GM21786 (cell line): Measurements from ENCODE around the gene PRUNE1.
A peak's percentile ranks its signal among the peaks of the same experiment; 100 is the strongest.

Source experiments
- ATAC-seq: cut with Tn5 transposase; IDR thresholded peaks from one replicate; pipeline ENCODE4 v1.9.1; 2021; ENCODE audit not compliant: unreplicated experiment

PRUNE1 gene

DNA sequence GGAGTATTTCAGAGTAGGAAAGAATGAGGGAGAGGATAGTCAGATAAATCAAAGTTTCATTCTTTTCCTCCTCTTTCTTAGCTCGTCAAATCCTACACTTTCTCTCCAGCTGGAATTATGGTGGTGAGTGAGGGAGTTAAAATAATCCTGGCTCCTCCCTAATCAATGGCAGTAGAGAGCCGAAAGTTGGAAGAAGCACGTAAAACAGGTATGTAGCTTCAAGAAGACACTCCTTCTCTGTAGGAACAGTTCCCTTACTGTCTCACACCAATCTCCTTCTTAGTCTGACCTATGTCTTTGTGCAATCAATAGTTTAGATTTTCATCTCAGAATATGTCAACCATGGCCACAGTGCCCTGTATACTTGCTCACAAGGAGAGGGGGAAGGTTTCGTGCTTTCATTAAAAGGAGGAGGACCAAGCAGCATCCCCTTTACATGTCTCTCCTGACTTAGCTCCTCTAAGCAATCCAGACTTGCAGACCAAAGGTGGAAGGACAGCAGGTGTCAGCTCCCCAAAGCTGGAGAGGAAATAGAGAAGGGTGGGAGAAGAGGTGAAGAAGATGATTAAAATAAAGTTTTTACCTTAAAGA lies 2.4 kb upstream of the PRUNE1 start:
- ATAC-seq: no peak

DNA sequence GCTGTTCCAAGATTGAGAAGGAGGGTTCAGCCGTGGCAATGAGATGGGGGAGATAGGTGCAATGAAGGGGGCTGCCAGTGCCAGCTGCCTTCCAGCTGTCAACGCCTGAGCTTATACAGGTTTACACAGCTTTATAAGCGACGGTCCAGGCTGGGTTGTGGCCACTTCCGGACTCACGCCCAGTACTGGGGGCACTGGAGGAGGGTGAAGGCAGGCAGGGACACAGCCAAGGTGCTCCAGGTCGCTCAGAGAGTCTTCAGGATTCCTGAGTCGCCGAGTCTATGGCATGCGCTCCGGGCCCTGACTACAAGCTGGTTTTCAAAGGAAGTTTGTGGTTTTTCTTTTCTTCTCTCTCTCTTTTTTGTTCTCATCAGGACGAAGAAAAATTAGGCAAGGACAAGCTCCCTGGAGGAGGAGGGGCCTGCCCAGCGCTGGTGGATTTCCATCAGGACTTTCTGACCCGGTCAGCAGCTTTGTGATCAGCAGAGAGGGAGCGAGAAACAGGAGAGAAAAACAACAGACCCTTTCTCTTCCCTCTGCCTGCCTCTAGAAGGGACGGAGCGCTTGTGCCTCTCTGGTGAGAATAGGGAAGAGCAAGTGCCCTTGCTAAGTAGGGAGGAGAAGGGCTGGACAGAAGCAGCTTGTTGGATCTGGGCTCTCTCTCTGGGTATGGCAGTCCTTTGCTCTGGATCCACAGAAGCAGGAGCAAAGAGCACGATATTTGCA lies 1.8 kb upstream of the PRUNE1 start, which contains the start of gene MINDY1:
MINDY1 (minus strand) TSS at position 576 of the 726 bp plus-strand sequence. CDS start 4,285 bp downstream, outside the sequence.
- peak; percentile 41 for ATAC-seq

DNA sequence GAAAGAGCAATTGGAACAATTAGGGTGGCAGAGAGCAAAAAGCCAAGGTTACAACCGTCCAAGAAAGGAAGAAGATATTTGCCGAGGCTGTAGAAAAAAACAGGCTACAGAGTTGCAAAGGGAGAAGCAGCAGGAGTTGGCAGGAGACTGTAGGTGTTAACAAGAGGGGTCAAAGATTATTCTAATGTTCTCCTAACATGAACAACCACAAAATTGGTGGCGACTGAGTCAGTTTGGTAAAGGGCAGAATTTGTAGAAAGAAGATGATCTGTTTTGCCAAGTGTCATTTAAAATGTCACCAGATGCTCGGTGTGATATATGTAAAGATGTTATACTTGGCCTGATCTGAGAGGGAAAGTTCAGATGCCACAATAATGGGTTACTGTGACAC lies 401 bp upstream of the PRUNE1 start:
- ATAC-seq: no peak

DNA sequence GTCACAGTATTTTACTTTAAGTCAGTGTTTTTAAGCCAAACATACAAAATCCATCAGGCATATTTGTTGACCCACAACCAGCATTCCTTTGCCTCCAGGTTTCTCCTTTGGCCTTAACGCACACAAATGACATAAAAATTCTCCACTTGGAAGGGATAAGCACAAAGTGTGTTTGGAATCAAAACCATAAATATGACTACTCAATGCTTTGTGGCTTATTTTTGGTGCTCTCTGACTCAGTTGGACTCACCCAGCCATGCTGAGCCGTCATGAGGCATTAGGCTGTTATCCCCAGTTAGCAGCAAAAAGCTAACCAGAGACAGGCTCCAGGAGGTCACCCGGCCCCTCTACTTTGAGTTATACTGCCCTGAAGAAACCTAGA lies 948 bp downstream of the PRUNE1 start:
- no peak for ATAC-seq

DNA sequence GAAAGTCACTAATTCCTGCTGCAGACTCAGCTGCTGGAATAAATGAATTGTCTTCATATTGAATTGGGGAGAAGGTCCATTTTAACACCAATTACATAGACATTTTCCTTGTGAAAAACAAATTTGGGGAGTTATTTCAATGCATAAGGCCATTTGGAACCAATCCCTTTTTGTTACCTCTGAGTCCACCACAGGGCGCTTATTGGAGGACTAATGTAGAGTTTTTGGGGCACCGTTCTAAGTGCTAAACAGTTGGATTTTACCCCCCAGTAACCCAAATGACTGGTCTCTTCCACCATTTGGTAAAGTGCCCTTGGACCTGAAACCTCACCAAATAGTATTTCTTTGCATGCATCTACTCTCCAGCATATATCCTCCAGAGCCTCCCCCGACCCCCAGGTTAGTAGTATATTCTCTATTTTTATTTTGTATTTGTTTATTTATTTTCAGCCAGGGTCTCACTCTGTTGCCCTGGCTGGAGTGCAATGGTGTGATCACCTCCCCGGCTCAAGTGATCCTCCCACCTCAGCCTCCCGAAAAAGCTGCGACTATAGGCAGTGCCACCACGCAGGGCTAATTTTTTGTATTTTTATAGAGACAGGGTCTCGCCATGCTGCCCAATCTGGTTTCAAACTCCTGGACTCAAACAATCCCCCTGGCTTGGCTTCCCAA lies 1.6 kb downstream of the PRUNE1 start:
- no peak for ATAC-seq

DNA sequence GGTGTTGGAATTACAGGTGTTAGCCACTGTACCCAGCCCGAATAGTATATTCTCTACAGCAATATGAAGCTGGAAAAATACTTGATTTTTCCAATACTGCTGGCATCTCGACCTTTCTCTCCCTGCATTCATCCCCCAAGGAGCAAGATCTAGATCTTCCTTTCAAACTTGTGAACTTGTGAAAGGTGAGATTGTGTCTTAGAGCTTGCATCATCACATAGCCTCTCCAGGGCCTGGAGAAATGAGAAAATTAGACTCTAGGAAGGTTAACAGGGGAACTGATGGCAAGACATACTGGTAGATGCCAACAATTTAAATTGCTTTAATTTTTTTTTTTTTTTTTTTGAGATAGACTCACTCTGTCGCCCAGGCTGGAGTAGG lies 2.1 kb downstream of the PRUNE1 start:
- no peak for ATAC-seq

DNA sequence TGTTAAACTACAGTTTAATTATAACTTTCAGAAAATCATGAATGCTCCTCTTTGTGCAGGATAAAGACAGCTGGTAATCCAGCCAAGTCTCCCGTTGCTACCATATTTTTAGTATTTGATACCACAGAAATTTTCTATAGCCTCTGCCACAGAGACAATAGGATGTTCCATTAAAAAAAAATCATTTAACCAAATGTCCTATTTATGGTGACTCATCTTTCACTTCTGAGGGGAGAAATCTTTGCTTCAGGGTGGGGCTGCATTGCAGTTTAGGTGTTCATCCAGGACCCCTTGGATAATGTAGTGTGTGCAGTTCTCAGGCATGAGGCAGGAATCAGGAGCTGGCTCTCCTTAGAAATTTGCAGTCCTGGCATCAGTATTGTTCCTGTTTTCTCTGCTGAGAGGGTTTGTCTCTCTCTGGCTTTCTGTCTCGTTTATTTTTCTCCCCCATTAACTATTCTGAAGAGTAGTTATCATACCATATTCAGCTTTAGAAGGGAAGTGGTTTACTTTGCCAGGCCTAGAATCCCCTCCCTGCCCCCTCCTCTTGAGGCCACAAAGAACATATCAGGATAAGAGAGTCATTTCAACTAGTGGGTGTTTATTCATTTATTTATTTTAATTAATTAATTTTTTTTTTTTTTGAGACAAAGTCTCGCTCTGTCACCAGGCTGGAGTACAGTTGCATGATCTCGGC lies 3.1 kb downstream of the PRUNE1 start:
- ATAC-seq: no peak

DNA sequence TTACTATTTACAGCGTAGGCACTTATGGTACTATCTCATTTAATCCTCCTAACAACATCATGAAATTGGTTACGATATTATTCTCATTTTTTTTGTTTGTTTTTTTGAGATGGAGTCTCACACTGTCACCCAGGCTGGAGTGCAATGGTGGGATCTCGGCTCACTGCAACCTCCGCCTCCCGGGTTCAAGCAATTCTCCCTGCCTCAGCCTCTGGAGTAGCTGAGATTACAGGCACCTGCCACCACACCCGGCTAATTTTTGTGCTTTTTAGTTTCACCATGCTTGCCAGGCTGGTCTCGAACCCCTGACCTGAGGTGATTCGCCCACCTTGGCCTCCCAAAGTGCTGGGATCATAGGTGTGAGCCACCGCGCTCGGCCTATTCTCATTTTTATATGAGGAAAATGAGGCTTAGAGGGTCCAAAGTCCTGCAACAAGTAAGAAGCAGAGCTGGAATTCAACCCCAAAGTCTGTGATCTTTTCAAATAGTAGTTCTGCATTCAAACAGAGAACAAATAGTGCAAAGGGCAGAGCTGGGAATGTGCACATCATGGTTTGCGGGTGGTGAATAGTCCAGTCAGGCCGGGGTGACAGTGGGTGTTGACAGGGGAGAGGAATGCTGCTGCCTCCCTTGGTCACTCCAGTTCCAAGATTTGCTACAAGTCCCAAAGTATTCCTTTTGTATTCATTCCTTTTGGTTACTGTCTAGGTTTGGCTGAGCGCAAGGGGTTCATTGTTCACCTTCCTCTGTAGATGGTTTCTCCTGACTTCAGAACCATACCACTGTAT lies 4.6 kb downstream of the PRUNE1 start:
- ATAC-seq: no peak

DNA sequence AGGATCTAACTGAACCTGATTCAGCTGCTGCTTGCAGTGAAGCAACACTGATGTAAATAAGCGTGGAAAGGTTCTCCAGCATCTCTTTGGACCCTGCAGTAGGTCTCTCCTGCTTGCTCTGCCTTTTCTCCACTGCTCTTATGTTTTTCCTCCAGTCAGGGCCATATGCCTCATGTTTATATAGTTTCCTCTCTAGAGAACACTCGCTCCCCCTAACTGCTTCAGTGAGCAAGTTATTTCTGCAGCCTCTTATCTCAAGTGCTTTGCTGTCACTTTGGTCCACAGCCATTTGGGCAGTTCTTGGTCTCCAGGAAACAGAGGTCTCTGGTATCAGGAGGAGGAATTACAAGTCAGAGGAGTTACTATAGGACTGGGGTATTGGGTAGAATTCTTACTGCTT lies 5.3 kb downstream of the PRUNE1 start:
- no peak for ATAC-seq

DNA sequence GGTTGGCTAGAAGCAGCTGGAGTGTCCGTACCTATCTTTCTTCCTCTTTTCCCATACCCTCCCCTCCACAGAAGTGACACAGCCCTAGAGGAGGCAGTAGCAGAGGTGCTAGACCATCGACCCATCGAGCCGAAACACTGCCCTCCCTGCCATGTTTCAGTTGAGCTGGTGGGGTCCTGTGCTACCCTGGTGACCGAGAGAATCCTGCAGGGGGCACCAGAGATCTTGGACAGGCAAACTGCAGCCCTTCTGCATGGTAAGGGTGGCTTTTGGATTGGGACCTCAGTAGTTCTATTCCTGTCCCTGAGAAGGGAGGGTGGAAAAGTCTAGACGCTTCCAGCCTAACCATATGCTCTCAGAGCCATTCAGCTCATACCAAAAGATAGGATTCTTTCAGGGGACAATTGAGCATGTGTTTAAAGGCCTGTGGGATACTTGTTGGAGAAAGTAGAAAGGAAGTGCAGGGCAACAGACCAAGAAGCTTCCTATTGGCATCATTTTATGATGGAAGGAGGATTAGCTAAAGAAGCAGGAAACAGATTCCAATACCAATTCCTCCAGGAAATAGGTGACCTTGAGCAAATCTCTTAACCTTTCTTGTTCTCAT lies 16.4 kb downstream of the PRUNE1 start:
- no peak for ATAC-seq

DNA sequence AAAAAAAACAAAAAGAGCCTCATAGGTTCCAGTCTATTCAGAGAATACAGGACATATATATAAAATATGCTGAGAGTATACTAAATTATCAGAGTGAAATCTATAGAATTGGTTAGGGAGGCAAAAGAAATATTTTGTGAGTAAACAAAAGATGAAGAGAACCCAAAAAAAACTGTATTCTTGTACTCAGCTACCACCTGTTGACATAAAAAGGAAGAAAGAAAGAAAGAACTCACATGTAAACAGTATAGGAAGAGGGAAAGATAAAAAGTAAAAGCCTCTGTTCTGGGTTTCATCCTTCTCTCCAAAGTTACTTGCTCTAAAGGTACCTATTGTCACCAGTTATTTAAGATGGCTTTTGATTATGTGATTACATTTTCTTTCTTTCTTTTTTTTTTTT lies 18.2 kb downstream of the PRUNE1 start:
- no peak for ATAC-seq

DNA sequence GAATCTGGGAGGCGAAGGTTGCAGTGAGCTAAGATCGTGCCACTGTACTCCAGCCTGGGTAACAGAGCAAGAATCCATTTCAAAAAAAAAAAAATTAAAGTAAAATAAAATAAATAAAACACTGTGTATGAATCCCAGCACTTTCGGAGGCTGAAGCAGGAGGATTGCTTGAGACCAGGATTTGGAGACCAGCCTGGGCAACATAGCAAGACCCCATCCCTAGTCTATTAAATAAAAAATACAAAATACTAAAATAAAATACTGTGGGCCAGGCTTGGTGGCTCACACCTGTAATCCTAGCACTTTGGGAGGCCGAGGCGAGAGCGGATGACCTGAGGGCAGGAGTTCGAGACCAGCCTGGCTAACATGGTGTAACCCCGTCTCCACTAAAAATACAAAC lies 23.9 kb downstream of the PRUNE1 start:
- ATAC-seq: no peak

DNA sequence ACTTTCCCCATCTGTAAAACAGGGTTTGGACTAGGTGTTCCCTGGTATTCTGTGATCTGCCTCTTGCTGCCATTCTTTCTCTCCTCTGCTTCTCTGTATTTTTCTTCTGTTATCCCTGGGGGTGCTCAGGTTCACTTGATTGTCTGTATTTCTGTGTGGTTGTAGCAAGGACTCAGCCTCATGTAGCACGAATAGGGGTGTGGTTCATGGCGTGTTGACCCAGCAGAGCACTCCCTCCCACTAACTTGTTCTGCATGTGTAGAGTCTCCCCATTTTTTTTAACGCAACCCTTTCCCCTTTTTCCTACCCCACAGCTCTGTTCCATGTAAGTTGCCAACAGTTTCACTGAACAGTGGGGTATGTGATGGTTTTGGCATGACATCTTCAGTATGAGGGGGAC lies 26.9 kb downstream of the PRUNE1 start:
- ATAC-seq: no peak

DNA sequence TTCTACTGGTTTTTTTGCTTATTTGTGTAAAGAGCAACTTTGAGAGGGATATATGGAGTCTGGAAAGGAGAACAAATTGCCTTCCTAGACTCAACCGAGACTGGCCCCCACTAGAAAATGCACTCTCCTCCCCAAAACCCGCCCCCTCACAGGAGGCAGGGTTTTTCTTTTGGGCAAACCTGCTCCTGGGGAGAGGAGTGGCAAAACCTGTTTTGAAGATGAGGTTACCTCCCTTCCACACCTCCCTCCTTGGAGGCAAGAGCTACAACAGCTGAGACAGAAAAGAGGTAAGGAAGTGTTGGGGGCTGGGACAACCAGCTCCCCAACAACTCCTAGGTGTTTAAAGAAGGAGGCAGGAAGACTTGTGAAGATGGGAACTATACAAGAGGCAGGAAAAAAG lies 28.1 kb downstream of the PRUNE1 start, which contains the start of gene BNIPL:
BNIPL (plus strand) TSS at position 231 of the 400 bp plus-strand sequence; CDS start at position 371, 140 bp downstream.
- no peak for ATAC-seq

DNA sequence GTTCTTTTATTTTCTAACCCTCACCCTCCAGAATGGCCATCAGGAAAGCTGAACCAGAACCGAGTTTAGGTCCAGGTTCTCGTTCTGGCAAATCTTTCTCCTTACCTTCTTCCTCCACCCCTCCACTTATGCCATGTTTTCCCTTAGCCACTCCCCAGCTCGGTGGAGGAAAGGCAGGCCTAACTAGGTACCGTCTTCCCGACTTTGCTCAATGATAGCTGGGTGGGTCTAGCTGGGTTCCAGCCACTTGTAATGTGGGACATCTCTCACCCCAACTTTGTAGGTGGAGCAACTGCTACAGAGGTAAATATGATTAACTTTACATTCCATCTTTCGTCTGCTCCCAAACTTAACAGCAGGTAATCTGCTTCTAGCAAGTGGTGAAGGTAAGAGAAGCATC lies 28.8 kb downstream of the PRUNE1 start:
- ATAC-seq: no peak

DNA sequence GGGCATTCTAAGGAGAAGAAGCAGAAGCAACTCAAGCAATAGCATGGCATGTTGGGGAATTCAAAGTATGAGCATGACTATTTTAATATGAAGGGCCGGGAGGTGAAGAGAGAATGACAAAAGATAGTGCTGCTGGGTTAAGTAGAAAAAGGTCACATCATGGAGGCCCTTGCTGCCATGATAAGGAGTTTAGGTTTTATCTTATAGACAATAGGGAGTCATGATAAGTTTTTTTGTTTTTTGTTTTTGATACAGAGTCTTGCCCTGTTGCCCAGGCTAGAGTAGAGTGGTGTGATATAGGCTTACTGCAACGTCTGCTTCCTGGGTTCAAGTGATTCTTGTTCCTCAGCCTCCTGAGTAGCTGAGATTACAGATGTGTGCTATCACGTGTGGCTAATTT lies 31.3 kb downstream of the PRUNE1 start:
- no peak for ATAC-seq

DNA sequence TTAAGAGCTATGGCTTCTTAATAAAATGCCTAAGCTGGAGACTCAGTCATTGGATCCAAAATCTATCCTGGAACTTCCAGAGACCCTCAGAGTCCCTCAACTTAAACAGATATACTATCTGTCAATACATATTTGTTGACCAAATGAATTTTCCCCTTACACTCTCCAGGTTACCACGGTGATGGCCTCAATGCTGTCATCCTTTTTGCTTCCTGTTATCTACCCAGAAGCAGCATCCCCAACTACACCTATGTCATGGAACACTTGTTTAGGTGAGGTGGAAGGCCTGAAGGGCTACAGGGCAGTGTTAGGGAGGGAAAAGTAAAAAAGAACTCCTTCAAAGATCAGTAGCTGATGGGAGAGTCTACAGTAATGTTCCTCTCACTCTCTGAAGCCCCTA lies 34.9 kb downstream of the PRUNE1 start:
- ATAC-seq: no peak

DNA sequence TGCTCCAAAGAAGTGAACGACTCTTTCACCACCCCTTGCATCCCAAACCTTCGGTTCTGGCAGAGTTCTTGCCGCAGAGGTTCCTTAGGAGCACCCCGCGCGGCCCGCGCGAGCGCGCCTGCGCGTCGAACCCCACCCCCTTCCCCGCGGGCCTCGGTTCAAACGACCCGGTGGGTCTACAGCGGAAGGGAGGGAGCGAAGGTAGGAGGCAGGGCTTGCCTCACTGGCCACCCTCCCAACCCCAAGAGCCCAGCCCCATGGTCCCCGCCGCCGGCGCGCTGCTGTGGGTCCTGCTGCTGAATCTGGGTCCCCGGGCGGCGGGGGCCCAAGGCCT lies 39.3 kb downstream of the PRUNE1 start, which contains the start of gene C1orf56:
C1orf56 (plus strand) TSS at position 161 of the 334 bp plus-strand sequence; CDS start at position 258, 97 bp downstream.
- ATAC-seq: peak; percentile 38

DNA sequence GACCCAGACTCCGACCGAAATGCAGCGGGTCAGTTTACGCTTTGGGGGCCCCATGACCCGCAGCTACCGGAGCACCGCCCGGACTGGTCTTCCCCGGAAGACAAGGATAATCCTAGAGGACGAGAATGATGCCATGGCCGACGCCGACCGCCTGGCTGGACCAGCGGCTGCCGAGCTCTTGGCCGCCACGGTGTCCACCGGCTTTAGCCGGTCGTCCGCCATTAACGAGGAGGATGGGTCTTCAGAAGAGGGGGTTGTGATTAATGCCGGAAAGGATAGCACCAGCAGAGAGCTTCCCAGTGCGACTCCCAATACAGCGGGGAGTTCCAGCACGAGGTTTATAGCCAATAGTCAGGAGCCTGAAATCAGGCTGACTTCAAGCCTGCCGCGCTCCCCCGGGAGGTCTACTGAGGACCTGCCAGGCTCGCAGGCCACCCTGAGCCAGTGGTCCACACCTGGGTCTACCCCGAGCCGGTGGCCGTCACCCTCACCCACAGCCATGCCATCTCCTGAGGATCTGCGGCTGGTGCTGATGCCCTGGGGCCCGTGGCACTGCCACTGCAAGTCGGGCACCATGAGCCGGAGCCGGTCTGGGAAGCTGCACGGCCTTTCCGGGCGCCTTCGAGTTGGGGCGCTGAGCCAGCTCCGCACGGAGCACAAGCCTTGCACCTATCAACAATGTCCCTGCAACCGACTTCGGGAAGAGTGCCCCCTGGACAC lies 39.8 kb downstream of the PRUNE1 start:
- peak; percentile 53 for ATAC-seq

DNA sequence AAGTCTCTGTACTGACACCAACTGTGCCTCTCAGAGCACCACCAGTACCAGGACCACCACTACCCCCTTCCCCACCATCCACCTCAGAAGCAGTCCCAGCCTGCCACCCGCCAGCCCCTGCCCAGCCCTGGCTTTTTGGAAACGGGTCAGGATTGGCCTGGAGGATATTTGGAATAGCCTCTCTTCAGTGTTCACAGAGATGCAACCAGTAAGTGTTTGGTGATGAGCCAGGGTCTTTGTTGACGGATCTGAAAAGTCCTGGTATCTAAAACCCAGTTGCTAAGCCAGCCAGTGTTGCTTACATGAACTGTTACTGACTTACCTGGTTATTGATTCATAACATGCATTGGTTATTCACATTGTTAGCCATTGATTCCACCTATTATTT lies 40.4 kb downstream of the PRUNE1 start:
- ATAC-seq: no peak
